HG02678 (cell line): ENCODE measurements around the gene IL24.

Experiments used
- ATAC-seq: cut with Tn5 transposase; IDR thresholded peaks from one replicate; pipeline ENCODE4 v1.9.1; 2021; ENCODE audit warnings: mild to moderate bottlenecking, moderate library complexity; ENCODE audit not compliant: unreplicated experiment

Gene IL24

GRCh38 chr1:206902702-206903101 lies 5.5 kb downstream of the IL24 start:
- no peak for ATAC-seq

GRCh38 chr1:206903687-206904086 lies 6.4 kb downstream of the IL24 start:
- no peak for ATAC-seq

GRCh38 chr1:206904423-206905142 lies 7.3 kb downstream of the IL24 start:
- no peak for ATAC-seq

GRCh38 chr1:206905295-206906164 lies 8.3 kb downstream of the IL24 start:
- ATAC-seq = peak; percentile 63

GRCh38 chr1:206907304-206907991 lies 10.2 kb downstream of the IL24 start:
- no peak for ATAC-seq

GRCh38 chr1:206908038-206908437 lies 10.8 kb downstream of the IL24 start:
- ATAC-seq = no peak

- ATAC-seq = no peak
Observed at GRCh38 chr1:206909161-206909882, 12.1 kb downstream of the IL24 start.

- no peak for ATAC-seq
Observed at GRCh38 chr1:206909883-206910318, 12.7 kb downstream of the IL24 start.

- no peak for ATAC-seq
Observed at GRCh38 chr1:206911064-206911663, 13.9 kb downstream of the IL24 start.

GRCh38 chr1:206912445-206913095 lies 15.3 kb downstream of the IL24 start:
- ATAC-seq = no peak

- no peak for ATAC-seq
Observed at GRCh38 chr1:206913766-206914537, 16.7 kb downstream of the IL24 start.

GRCh38 chr1:206915030-206915735 lies 17.9 kb downstream of the IL24 start:
- no peak for ATAC-seq

- ATAC-seq = no peak
Observed at GRCh38 chr1:206916000-206916709, 18.9 kb downstream of the IL24 start.

GRCh38 chr1:206918076-206918475 lies 20.8 kb downstream of the IL24 start:
- no peak for ATAC-seq

- no peak for ATAC-seq
Observed at GRCh38 chr1:206921772-206922265, 24.6 kb downstream of the IL24 start, which contains the start of gene FCMR. FCMR (minus strand) TSS chr1:206921941; CDS start chr1:206921854, 87 bp downstream.

- no peak for ATAC-seq
Observed at GRCh38 chr1:206922524-206922923, 25.3 kb downstream of the IL24 start.
